Stimulated activated CD4-positive, alpha-beta T cell treated with anti-CD3 and anti-CD28 coated beads, Interleukin-15, amount 100 ng/mL, for 48 hours (primary cell): ENCODE results near the gene COL4A2.
"Not testable (repeated sequence)": the region's sequence is repeated elsewhere in the genome, so short reads cannot be mapped to it uniquely, and the experiment has no call there.

Experiments used
- DNase-seq, 2 donors: peaks; one replicate each; pipeline ENCODE4 v3.0.0-alpha.2; 2020; ENCODE audit warnings: low read depth in 2 of 2

The COL4A2 gene

DNA sequence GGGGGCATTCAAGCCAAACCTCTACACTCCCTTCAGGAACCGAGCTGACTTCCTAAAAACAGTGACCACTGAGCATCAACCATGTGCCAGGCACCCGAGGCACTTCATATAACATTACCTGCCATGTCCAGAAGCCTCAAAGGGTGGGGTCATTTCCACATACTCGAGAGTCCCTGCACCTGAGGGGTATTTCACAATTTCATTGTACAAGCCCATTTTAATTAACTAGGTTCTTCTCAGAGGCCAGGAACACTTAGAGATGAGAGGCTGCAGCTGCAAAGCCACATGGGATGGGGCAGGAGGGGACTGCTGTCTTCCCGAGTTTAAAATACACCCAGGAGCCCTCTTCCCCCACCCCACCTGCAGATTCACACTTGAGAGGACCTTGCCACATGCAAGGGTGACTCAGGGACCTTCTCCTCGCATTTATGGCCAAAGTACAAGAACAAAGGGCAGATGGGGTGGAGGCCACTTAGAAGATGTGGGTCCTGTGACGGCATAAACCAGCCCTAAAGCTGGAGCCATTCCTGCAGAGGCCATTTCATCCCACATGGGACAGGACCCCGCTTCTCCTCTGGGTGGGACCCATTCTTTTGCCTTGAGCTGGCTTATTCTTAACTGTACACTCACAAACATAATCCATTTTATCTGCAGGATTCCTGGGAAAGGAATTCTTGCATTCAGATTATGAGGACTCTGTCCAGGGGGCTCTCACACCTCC lies 210.6 kb downstream of the COL4A2 start:
- DNase-seq: no peak

DNA sequence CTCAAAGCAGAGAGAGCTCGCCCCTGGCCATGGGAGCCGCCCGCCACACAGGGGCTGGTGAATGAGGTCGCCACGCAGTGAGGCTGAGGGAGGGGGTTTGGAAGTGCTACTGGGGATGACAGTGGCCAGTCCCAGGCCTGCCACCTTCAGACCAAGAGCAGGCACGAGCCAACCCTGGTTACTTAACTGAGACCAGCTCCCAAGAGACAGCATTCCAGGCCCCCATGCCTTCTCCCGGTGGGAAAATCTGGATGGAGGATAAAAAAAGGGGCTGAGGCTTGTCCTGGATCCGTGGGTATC lies 211.1 kb downstream of the COL4A2 start:
- DNase-seq: no peak

DNA sequence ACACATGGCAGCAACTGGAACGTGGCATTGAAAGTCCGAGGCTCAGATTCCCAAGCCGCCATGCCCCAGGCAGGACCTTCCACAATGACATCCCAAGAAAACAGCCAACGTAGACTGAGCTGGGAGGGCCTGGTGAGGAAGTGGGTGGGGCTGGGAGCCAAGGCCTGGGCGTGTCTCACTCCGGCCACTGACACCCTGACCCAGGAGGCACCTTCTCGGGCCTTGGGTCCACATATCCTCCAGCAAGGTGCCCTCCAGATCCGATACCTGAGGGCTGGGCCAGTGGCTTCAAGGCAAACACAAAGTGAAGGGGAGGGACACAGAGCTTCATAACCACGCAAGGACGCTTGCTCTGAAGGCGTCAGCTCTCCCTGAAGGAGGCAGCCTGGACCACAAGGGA lies 211.5 kb downstream of the COL4A2 start:
- DNase-seq: no peak

DNA sequence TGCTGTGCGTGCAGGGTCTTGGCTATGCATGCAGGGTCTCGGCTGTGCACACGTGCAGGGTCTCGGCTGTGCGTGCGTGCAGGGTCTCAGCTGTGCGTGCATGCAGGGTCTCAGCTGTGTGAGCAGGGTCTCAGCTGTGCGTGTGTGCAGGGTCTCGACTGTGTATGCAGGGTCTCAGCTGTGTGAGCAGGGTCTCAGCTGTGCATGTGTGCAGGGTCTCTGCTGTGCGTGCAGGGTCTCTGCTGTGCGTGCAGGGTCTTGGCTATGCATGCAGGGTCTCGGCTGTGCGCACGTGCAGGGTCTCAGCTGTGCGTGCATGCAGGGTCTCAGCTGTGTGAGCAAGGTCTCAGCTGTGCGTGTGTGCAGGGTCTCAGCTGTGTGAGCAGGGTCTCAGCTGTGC lies 212.0 kb downstream of the COL4A2 start:
- DNase-seq: no peak

DNA sequence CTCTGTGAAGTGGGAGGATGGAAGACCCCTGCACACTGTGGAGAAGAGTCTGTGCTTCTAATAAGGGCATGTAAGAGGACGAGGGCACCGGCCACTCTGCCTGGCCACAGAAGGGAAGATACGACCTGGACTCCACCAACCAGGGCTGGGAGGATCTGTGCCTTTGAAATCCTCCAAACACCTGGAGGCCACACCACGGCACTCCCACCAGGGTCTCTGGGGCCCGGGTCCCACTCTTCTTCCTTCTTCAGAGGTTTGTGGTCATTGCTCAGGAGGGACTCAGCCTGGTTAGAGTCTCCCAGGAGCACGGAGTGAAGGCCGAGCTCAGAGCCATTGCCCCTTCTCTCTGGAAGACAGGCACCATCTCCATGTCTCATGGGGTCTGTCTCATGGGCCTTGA lies 212.4 kb downstream of the COL4A2 start:
- DNase-seq: no peak

DNA sequence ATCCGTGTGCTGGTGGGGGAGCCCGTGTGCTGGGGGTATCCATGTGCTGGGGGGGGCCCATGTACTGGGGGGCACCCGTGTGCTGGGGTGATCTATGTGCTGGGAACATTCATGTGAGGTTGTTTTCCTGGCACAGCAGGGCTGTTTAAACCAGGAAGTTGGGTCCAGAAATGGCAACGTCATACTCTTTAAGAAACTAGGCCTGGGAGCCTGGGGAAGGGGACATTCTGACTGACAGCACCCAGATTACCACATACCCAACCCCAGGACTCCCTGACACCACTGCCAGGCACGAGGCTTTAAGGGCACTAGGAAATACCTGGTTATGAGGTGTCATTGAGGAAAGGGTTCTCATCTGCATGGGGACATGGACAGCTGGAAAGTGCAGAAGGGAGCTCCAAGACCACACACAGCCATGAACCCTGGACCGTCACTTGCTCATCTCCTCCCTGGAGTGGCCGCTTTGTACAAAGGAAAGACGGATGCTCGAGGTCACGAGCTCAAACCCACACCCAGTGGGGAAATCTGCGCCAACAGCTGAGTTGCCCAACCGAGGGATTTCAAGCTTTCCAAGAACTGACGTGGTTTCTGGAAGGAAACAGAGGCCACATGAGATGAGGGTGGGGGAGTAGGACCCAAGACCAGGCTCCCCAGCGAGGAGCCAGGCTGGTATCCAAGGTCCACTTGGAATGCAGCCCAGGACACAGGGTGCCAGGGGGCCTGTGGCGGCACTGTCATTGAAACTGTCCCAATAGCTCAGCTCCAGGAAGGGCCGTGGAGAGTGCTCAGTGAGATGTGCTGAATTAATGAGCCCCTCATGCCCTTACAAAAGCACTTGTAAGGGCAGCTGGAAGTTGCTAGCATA lies 213.6 kb downstream of the COL4A2 start:
- no peak for DNase-seq

DNA sequence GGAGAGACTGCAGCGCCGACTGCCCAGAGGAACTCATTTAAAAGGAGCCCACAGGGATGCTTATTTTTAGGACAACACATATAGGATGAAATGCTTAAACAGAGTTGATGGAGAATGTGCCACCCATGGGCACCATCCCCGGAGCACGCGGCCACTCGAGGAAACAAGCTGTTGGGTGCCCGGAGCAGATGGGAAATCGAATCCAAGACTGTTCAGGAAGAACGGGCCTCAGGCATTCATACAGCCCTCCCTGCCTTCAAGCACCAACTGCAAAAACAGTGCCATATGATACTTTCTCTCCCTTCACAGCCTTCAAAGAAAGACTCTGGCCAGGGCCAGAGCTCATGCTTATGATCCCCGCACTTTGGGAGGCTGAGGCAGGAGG lies 214.2 kb downstream of the COL4A2 start:
- DNase-seq: no peak

DNA sequence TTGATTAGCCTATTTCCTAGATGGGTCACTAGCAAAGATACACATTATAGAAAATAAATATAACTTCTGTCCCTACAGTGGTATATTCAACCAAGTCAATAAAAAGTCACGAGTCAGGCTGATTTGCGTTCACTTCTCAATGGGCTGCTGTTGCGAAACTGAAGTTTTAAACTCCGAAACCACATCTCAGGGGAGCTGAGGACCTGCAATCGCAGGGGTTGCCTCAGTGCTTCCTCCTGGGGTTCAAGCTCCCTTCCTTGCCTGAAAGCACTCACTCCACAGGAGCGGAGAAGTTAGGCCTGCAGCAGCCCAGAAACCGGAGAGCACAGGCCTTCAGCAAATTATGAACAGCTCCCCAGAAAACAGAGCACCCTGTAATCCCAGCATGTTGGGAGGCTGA lies 214.9 kb downstream of the COL4A2 start:
- DNase-seq: no peak

DNA sequence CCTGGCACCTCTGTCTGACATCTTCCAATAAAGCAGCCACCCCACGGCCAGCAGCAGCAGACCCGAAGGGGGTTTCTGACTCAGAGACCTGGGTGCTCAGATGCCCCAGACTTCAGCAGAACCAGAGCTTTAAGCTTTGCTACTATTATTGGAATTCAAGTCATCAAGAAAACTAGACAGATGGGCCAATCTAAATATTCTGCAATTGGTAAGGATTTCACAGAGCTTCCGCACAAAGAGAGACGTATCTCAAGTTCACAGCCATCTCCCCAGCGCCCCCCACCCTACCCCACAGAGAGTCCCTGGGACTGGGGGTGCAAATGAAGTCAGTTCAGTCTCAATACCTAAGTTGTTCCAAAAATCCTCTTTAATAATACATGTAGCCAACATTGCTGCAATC lies 215.6 kb downstream of the COL4A2 start:
- no peak for DNase-seq

DNA sequence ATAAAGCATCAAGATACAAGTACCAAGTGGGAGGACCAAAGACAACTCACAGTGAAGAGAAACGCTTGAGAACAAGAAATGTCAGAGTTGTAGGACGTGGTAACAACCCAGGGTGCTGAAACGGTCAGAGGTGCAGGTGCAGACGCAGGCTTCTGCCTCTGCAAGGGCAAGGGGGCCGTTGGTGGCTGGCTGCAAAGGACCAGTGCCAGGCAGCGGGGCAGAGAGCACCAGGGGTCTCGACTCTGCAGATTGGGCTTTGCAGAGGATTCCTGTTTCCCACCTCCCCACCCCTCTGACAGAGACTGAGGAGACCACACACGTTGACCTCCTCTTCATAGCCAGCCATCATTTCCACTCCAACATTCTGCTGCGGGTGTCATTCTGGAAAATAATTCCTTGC lies 216.1 kb downstream of the COL4A2 start:
- DNase-seq: no peak

DNA sequence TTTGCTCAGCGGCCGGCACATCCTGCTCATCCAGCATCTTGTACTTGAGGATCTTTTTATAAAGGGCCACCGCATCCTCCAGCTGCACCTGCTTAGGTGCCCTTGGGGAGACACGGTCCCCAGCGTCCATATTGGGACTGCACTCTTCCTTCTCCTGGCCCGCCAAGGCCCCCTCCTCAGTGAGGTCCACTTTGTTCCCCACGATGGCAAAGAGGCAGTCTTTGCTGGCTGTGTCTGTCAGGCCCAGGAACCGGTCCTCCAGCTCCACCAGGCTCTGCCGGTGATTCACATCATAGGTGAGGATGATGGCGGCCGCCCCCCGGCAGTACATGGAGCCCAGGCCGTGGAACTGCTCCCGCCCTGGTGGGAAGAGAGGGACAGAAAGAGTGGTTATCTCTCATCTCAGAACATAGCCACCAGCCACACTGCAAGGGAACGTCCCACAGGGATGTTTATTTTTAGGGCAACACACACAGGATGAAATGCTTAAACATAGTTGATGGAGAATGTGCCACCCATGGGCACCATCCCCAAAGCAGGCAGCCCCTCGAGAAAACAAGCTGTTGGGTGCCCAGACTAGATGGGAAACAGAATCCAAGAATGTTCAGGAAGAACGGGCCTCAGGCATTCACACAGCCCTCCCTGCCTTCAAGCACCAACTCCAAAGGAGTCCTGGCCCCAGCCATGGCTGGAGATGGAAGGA lies 216.9 kb downstream of the COL4A2 start:
- no peak for DNase-seq

DNA sequence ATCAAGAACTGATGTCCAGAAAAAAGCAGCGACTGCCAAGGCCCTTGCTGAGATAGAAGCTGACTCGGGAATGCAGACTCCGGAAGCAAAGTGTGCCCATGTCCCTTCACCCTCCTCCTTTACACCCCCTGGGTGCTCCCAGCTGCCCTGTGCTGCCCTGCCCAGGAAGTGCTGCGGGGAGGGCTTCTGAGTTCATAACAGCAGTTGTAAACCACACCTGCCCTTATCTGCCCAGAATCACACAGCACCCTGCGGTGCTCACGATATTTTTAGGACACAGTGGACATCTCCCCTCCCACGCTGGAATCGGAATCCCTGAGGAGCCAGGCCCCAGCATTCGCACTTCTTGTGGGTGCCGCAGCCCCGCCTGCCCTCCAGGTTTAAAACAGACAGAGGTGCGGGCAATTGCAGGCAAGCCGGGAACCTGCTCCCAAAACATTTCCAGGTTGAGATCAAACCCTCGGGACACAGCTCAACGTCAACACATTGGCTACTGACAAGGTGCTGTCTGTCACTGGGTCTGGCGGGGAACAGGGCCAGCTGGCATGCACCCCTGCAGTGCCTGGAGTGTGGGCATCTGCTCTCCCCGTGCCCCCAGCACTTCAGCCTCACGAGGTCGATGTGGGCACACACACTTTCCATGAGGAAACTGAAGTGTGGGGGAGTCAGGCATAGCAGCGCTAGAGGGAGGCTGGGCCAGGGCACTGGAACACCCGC lies 217.6 kb downstream of the COL4A2 start:
- DNase-seq: no peak

DNA sequence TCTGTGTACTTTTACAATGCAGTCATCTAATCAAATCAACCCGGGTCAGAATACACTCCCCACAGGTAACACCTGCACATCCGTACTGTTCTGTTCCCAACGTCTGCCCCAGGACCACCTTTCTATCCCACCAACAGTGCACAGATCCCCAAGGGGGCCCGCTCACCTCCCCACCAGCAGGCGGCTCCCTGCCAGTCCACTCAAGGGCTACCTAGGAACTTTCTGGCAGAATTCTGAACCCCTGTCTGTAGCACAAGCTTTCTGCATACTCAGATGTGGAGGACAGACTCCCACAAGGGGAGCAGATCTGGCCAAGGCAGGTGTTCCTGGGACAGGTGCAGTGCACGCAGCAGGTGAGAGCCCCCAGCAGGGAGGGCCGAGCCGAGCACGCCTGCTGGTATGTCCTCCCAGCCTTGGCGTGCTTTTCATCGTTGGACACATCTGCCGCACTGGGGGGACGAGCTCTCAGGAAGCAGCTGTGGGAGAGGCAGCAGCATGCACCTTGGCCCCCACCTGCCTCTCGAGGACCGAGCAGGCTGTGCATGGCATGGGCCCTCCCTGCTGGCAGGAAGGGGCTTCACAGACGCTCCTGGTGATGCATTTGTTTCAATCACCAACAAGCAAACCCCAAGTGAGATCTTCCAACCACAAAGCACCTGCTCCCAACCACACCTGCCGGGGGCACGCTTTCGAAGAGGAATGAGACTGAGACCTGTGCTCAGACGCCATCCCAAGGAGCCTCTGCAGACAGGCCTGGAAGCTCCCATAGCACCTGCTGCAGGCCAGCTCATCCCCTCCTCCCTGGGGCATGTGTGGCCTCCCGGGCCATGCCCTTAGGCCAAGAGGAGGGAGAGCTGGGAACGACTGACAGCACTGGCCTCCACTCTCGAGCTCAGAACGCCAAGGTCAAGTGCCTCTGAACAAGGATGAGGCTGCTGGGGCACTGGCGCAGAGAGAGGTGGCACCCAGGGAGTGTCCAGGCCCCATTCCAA lies 218.5 kb downstream of the COL4A2 start:
- DNase-seq: no peak

DNA sequence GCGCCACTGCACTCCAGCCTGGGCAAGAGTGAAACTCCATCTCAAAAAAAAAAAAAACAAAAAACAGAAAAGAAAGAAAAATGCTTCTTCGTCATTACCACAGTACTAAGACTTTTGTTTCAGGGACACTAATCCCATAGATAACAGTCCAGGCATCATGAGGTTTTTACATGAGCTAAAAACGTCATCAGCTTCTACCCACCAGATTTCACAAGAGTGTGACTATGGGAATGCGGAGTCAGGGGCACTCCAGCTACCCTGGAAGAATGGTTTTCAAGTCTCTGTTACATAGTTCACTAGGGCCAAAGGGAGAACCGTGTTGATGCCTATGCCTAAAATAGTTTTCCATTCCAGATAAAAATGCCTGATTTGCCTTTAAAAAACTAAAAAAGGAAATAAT lies 221.3 kb downstream of the COL4A2 start:
- DNase-seq: no peak

DNA sequence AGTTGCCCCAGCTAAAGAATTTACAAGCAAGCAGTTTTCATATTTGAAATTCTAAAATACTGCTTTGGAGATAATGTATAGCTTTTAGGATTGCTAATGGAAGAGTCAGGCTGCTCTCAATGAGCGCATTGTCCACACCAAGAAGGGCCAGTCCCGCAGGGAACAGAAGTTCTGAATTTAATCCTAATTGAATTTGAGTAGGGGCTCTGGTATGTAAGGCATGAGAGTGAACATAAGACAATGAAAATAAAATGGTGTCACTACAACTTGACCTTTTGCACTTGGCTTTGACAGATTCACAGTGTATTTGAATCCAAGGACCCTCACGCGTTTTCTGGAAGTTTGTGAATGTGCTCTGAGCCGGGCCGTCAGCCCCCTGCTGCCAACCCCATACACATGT lies 221.8 kb downstream of the COL4A2 start:
- DNase-seq: no peak

DNA sequence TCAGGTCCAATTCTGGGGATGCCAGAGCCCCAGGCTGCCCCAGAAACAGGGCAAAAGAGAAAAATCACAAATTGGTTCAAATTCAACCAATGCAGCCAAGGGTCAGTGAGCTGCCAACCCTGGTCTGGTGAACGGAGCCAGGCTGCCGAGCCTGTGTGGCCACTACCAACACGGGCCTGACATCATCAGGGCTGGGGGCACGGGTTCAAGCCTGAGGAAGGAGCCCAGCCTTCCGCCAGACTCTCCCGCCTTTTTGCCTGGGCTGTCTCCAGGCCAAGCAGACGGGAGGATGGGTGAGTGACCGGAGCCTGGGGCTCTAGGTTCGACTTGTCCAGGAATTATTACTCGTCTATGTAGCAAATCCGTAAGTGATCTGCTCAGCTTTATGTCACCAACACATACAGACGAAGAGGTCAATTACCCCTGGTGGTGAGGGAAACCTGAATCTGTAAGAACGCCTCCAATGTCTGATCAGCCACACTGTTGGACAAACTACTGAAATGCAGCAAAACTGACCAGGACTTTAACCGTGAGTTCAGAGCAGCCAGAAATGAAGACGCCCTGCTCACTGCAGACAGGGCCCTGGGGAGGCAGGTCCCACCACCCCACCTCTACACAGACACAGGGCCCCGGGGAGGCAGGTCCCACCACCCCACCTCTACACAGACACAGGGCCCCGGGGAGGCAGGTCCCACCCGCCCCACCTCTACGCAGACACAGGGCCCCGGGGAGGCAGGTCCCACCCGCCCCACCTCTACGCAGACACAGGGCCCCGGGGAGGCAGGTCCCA lies 222.6 kb downstream of the COL4A2 start:
- DNase-seq: no peak

DNA sequence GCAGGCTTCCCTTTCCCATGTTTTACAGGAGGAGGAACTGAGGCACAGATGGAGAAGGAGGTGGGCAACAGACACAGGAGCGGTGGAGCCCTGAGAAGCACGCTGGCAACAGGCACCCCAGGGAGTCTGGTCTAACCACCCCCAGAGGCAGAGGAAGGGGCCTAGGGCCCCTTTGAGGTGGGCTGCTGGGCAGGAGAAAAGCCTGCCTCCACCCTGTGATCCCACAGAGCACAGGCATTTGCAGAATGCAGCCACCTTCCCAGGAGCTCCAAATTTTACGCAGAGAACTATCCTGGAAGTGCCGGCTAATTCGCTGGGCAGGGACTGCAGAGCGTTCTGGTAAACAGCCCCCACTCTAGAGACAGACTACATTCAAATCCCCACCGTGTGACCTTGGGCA lies 224.0 kb downstream of the COL4A2 start:
- DNase-seq: no peak

DNA sequence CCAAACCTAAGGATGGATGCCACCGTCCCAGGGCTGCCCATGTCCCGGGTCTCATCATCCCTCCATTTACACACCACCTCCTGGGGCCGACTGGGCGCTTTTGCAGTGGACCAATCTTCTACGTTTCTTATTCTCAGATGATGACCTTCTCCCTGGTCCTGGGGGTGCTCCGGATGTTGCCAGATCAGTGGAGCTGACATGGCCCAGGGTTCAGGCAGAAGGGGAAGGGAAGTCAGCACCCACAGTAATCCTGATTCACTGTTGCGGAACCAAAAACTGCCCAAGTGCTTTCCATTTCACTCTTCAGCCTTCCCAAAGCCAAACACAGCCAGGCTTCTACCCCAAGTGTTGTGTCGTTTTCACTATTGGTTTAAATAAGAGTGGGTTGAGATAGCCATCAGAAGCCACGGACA lies 224.6 kb downstream of the COL4A2 start:
- no peak for DNase-seq

DNA sequence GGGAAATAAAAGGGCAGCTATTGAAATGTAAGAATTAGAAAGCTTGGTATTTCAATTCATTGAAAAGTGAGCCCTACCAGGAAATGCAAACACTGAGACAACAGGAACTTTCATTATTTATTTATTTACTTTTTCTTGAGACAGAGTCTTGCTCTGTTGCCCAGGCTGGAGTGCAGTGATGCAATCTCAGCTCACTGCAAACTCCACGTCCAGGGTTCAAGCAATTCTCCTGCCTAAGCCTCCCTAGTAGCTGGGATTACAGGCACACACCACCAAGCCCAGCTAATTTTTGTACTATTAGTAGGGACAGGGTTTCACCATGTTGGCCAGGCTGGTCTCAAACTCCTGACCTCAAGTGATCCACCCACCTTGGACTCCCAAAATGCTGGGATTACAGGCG lies 225.2 kb downstream of the COL4A2 start:
- not testable (repeated sequence) for DNase-seq
